Stimulated activated CD4-positive, alpha-beta T cell treated with anti-CD3 and anti-CD28 coated beads, Interleukin-4, amount 100 ng/mL, for 1 hour (primary cell): ENCODE results near the gene RIN3.

ENCODE experiments used
- DNase-seq: peaks from one replicate; pipeline ENCODE4 v3.0.0-alpha.2; 2020

RIN3 gene, protein sequence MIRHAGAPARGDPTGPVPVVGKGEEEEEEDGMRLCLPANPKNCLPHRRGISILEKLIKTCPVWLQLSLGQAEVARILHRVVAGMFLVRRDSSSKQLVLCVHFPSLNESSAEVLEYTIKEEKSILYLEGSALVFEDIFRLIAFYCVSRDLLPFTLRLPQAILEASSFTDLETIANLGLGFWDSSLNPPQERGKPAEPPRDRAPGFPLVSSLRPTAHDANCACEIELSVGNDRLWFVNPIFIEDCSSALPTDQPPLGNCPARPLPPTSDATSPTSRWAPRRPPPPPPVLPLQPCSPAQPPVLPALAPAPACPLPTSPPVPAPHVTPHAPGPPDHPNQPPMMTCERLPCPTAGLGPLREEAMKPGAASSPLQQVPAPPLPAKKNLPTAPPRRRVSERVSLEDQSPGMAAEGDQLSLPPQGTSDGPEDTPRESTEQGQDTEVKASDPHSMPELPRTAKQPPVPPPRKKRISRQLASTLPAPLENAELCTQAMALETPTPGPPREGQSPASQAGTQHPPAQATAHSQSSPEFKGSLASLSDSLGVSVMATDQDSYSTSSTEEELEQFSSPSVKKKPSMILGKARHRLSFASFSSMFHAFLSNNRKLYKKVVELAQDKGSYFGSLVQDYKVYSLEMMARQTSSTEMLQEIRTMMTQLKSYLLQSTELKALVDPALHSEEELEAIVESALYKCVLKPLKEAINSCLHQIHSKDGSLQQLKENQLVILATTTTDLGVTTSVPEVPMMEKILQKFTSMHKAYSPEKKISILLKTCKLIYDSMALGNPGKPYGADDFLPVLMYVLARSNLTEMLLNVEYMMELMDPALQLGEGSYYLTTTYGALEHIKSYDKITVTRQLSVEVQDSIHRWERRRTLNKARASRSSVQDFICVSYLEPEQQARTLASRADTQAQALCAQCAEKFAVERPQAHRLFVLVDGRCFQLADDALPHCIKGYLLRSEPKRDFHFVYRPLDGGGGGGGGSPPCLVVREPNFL

DNA sequence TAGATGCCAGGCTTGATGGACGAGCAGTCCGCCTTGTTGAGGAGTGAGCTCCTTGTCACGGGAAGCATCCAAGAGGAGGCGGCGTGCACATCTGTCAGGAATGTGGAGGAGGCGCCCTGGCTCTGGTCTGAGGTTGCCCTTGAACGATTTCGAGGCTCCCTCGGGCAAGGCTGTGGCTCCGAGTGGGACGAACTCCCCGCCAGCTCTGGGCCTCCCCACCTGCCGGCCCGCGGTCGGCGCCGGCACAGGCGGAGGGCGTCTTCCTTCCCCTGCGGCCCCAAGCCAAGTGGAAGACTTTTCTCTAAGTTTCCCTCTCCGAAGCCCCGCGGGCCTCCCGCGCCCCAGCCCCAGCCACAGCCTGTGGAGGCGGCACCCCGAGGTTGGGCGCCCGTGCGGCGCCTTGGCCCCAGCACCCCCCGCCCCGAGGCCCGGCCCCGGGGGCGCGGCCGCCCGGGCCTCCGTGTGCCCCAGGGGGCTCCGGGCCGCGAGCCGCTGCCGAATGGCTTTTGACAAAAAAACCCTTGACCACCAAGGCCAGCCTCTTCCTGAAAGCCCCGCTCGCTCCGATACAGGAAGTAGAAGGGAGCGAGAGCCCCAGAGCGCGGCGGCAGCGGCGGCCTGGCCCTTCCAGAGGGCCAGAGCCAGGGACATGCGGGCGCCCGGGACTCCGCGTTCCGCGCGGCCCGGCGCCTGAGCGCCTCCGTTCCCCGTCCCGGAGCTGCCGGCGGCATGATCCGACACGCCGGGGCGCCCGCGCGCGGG lies at the start of gene RIN3:
Gene RIN3, plus strand, starts transcription at position 578 of the 762 bp plus-strand sequence. Its CDS starts 152 bp downstream, at position 730.
- peak; percentile 36 for DNase-seq

DNA sequence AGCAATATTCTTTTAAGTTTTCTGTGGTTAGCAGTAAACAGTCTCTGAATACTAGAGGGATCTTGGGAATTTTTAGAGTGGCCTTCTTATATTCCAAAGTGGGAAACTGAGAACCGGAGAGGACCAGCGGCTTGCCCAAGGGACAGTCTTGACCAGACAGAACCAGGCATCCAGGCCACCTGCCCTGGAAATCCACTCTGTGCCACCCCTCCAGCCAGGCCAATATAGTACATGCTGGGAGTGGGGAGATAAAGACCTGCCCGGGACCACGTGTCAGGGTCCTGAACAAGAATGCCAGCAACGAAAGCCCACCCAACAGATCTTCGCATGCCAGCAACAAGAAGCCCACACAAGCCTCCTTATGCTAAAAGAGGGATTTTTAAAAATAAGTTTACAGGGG lies 49.4 kb upstream of the RIN3 start:
- no peak for DNase-seq

DNA sequence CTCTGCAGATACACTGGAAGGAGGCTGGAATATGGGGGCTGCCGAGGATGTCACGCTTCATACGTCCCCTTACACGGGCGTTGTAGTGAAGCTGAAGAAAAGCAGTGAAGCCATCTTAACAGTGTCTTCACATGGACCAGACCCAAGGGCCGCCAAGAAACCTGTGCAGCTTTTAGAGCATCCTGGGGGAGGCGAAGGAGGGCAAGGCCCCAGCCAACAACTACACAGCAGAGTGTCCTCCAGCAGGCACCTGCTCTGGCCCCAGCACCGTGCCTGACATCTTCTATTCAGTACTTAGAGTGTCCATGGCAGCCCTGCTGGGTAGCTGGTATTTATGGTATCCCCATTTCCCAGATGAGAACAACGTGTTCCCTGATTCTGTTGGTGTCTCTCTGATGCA lies 48.9 kb upstream of the RIN3 start:
- DNase-seq = no peak

DNA sequence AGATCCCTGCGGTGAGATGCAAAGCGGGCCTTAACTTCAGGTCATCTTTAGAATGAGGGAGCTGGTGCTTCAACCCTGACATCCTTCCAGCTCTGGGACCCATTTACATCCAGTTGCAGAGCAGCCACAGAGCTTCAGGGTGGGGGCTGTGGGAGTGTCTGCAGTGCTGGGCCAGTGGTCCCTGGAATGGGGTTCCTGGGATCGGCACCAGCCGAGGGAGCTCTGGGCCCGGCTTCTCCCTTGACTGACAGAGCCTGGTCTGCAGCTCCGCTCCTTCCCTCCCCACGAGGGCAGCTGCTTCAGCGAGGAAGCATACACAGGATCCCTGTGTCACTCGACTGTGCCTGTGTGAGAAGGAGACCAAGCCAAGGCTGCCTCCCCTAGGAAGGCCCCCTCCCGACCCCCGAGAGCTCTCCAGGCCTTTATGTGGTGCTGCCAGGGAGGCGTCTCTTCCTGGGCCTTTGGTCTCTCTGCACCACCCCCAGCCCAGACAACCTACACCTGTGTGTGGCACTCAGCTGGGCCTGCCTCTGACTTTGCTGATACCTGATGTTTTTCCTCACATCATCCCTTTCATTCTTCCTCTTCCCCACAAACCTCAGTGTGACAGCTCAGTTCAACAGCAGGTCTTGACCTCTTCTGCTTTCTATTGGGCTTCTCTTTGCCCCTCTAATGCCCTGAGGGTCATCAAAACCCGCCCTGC lies 48.1 kb upstream of the RIN3 start:
- DNase-seq = no peak

DNA sequence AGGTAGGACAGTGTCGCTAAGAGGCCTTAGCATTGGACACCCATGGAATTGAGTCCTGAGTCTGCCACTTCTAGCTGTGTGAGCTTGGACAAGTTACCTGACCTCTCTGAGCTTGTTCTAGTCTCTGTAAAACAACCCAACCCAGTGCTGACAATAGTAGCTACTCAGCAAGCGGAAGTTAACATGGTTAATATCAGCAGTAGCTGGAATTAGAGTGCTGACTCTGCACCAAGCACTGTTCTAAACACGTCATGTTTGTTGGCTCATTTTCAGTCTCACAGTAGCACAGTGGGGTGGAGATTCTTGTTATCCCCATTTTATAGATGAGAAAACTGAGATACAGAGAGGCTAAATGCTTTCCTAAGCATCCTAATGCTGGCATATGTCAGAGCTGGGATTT lies 47.5 kb upstream of the RIN3 start:
- DNase-seq = no peak

DNA sequence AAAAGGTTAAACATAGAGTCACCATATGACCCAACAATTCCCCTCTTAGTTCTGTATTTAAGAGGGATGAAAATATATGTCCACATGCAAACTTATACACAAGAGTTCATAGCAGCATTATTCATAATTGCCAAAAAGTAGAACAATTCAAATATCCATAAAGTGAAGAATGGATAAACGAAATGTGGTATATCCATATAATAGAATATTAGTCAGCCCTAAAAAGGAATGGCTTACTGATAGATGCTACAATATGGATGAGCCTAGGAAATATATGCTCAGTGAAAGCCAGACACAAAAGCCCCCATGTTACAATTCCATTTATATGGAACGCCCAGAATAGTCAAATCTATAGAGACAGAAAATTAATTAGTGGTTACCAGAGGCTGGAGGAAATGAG lies 44.1 kb upstream of the RIN3 start:
- no peak for DNase-seq

DNA sequence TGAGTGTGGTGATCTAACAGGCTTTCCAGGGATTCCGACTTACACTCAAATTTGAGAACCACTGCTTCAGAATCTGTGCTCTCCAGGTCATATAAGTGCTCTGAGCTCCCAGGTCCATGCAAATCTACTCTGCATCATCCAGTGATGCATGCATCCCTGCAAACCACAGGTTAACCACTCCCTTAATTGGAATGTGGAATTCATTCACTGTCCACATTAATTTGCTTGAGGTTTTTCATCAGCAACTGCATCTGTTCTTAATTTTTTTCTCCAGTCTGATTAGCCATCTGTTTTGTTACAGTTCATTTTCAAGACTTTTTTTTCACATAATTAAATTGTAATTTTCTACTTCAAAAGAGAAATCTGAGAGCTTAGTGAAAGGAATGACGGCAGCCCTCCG lies 43.4 kb upstream of the RIN3 start:
- no peak for DNase-seq

DNA sequence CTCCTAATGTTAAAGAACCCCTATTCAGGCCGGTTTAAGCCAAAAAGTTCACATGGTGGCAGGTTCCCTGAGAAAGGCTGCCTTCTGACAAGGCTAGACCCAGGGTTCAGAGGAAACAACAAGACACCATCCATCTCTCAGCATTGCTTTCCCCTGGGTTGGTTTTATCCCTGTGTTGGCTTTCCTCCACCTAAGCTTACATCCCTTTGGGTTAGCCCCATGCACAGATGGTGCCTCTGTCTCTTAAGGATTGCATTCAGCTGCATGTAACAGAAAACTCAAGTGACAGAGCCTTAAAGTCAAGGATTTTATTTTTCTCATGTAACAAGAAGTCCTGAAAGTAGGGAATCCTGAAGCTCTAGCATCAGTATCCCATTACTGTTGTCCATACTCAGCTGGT lies 42.8 kb upstream of the RIN3 start:
- no peak for DNase-seq

DNA sequence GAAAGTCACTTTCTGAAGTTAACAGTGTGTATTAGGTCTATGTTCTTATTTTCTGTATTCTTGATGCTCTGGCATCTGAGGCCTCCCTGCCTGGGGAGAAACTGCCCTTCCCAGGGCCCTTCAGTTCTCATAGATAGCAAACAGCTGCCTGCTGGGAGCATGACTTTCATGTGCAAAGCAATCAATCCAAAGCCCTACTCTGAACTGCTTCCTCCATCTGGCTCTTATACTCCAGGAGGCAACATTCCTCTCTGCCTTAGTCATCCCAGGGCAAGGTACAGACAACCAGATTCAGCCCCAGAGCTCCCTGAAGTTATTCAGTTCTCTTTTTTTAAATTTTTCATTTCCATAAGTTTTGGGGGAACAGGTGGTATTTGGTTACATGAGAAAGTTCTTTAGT lies 41.7 kb upstream of the RIN3 start:
- DNase-seq = no peak

DNA sequence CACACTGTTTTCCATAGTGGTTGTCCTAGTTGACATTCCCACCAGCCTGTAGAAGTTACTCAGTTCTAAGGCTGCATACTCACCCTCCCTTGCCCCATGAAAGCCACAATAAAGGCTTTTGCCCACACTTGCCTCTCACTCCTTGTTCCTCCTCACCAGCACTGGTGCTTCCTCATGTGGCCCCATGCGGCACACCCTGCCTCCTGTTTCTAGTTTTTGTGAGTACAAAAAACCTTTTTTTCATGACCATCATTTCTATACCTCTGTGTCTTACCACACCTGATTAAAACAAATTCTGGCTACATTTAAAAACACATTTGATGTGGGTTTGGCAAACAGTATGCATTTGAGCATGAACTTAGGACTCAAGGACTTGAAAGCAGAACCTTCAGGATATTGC lies 40.7 kb upstream of the RIN3 start:
- DNase-seq = no peak

DNA sequence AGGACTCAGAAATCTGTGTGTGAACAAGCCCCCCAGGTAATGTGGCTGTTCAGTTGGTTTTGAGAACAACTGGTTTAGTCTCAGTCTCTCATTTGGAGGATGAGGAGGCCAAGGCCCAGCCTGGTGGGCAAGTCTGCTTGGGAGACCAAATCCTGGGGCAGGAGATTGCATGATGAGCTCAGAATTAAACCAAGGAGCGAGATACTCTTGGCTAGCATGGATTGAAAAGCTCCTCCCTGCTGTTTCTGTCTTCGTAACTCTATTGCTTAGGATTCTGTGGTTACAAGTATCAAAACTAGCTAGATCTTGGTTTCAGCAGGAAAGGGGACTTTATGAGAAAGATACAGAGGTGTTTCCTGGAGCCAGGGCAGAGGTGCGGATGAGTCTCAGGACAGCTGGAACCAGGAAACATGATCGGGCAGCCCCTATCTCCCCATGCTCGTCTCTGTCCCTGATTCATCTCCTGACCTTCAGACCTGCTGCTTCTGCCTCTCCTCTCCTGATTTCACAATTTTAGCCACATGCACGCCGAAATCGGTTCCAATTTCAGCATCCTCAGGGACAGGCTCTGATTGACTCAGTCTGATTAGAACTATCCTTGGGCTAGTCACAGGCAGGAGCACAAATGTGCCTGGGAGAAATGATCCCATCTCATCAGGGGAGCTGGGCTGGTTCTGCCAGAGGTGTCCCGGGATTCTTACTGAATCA lies 40.2 kb upstream of the RIN3 start:
- DNase-seq = no peak

DNA sequence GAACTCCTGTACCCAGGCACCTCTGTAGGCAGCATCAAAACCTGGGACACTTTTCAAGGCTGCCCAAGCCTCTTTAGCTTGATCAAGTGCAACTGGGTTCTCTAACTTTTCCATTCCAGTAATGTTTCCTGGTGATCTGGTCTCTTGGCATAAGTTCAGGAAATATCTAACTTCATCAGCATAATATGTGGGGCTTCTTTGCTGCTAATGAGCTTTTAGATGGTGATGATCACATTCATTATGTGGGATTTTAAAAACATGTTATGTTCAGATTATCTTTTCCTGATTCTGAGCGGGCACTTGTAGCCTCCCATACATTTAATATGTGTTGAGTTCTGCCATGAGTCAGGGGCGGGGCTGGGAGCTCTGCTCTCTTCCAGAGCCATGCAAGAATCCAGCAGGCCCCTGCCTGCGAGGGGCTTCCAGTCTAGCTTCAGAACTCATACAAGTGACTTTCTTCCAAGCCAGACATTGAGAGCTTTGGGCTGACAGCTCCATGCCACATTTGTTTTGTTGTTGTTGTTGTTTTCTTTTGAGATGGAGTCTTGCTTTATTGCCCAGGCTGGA lies 39.5 kb upstream of the RIN3 start:
- no peak for DNase-seq

DNA sequence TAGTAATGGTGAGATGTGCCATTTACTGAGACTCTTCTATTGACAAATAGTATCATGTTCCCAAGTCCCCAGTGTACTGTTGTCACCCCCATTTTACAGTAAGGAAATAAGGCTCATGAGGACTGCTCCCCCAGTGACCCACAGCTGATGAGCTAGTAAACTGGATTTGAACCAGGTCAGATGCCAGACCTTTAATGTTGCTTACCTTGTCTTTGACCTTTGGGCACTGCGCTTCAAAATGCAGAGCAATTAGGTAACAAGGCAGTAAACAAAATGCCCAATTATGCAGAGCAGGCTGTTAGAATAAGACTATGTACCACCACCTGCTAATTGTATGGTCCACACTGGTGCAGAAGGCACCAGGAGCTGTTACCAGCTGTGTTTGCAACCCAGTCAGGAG lies 38.5 kb upstream of the RIN3 start:
- DNase-seq = no peak

DNA sequence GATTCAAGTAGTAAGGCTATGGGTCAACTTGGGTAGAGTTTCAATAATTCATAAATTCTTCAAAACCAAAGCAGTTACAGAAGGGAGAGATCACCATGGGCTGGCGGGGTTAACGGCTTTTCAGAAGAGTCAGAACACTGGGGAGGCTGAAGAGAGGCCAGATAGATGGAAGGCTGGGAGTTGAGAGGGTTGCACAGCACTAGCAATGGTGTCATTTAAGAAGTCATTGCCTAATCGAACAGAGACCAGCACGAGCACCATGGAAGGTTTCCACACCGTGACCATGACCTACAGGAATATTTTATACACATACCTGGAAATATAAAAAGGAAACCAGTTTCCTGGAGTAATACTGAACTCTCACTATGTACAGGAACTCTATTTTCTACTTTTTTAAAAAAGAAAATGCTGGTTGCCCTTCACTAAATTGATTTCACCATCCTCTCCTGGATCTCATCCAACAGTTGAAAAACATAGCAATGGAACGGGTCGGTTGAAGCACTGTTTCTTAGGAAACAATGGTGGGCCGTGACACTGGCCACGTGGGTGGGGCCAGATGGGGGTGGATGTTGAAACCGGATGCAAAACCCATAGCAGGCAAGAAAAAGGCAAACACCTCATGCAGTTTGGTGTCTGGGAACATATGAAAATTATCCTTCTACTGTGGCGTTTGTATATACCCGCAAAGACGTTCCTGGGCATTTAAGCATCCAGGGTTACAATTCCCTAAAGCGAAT lies 38.0 kb upstream of the RIN3 start:
- no peak for DNase-seq

DNA sequence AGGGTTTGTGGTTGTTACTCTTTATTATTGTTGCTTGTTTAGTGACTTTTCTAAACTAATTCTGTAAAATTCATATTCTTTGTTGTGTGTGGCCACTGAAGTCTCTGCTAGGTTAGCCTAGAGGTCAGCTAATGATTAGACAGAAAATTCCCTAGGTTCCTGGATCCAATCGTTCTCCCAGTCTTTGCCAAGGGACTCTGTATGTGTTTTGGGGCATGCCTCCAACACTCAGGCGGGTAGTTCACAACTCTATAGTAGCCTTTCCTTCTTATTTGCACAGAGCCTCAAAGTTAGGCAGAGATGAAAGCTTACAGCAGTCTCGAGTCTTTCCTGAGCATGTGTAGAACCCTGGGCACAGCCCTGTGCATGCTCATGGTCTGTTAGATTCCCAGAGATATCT lies 32.7 kb upstream of the RIN3 start:
- DNase-seq = no peak

DNA sequence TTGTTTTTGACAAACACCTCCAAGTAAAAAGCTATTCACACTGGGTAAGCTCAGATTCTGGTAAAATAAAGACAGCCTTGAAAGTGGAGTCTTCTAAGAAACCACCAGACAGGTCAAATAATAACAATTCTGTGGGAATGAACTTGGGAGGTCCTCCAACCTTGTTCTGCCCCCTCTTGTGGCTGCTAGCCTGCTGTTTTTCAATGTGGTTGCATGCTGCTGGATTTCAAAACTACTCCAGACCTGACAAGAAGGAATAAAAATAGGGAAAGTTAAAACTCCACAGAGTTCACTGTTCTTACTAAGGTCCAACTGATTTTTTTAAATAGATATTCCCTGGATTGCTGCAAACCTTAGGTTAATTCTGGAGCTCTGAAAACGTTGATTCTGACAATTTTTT lies 32.2 kb upstream of the RIN3 start:
- no peak for DNase-seq

DNA sequence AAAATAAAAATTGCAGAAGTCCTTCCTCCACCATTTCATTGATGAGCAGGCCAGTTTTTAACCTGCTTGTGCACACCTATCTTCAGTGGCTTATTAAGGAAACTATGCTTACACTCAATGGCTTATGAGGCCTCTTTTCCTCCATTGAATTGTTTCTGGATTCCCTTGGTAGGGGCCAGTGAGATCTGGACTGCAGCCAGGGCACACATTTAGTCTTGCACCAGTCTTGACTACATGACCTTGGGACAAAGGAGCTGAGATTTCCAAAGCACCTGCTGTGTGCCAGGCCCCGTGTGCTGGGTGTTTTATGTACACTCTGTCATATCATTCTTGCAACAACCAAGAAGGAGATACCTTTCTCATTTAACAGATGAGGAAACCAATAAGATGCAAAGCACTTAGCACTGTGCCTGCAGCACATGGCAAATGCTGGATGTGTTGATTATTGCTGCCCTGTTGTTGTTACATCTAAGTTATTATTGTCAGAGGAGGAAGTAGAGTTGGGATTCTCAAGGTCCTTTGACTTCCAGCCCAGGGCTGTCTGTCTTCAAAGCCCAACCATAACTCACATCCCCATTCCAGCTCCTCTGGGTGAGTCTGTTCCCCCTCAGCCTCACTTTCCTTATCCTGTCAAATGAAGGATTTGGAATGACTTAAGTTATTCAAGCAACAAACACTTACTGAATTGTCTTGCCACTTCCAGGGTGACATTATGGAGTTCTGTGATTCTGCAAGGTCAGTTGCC lies 31.6 kb upstream of the RIN3 start:
- no peak for DNase-seq

DNA sequence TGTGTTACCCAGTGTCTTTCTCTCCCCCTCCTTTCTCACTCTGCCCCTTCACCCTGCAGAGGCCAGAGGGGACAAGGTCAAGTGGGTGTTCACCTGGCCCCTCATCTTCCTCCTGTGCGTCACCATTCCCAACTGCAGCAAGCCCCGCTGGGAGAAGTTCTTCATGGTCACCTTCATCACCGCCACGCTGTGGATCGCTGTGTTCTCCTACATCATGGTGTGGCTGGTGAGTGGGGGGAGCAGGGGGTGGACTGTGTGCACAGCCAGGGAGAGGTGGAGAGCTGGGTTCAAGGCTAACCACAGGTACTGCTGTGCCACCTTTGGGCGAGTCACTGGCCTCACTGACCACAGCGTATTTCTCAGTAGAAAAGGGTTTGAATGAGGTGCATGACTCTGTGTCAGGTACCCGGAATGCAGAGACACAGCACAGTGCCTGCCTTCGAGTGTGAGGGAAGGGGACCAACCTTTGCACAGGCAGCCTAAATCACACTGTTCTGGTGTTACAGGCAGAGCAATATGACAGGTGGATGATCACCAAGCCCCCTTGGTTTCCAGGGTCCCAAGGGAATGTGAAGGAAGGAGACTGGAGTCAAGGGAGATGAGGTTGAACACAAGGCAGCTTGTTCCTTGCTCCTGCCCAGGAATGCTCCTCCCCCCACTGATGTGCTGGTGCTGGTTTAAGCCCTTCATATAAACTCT lies 30.8 kb upstream of the RIN3 start:
- no peak for DNase-seq

DNA sequence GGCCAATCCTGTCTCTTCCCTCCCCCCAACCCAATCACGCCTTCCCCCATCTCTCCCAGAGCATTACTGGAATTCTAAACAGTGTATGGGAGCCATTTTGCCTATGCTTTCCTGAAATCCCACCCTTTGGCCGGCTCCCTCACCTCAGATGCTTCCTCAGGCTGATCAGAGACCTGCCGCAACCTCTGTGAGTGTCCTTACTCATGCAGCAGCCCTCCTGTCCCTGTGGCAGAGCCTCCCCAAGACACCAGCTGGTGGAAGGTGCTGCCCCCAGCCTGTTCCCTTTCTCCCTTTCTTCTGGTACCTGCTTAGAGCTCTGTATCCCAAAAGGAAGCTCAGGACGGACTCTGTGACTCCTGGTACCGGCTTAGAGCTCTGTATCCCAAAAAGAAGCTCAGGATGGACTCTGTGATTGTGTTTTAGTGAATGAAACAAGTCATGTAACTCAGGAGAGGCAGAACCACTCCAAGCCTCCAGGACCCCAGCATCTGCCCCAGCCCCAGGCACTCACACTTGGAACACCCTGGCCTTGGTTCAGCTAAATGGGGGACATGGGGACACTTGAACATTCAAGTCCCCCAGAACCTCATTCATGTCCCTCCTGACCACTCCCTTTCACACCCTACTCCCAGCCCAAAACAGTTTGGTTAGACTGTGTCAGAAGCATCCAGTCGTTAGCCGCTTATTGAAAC lies 29.3 kb upstream of the RIN3 start:
- no peak for DNase-seq
